Astrocyte (in vitro differentiated cells and primary cell): ENCODE measurements around the gene CCDC51. TPM values are rescaled to one million over a fixed set of nuclear protein-coding genes. Genes with fewer than 3 reads are reported as not detected.

Experiments
- DNase-seq: peaks from one replicate; pipeline ENCODE4 v3.0.0-alpha.2; 2010; ENCODE audit warnings: low read depth
- FAIRE-seq: peaks from 2 replicates; lab custom pipeline; 2011; peaks lifted over from hg19 to GRCh38; lab: Jason Lieb, UNC
- H2AFZ ChIP-seq: 2 replicates; pipeline ENCODE4 v1.6.0; 2012; ENCODE audit warnings: low read depth, low read length, inconsistent platforms
- H3K27ac ChIP-seq: 2 replicates; pipeline ENCODE4 v1.5.1; 2011; ENCODE audit warnings: low read depth, low read length, inconsistent platforms
- H3K27me3 ChIP-seq: 2 replicates; pipeline ENCODE4 v1.6.0; 2011; ENCODE audit warnings: low read length, inconsistent platforms; ENCODE audit not compliant: insufficient read depth
- H3K36me3 ChIP-seq: 2 replicates; pipeline ENCODE4 v1.5.1; 2011; ENCODE audit warnings: low read length, inconsistent platforms; ENCODE audit not compliant: insufficient read depth
- H3K4me1 ChIP-seq: 2 replicates; pipeline ENCODE4 v1.5.1; 2011; ENCODE audit warnings: low read length, inconsistent platforms; ENCODE audit not compliant: insufficient read depth
- H3K4me2 ChIP-seq: 2 replicates; pipeline ENCODE4 v1.6.0; 2012; ENCODE audit warnings: low read length, inconsistent platforms
- H3K4me3 ChIP-seq: 2 replicates; pipeline ENCODE4 v1.5.1; 2011; ENCODE audit warnings: low read depth, mild to moderate bottlenecking, low read length, inconsistent platforms; ENCODE audit not compliant: insufficient read depth
- H3K79me2 ChIP-seq: 2 replicates; pipeline ENCODE4 v1.6.0; 2012; ENCODE audit warnings: mild to moderate bottlenecking, low read length, inconsistent platforms; ENCODE audit not compliant: insufficient read depth
- H3K9ac ChIP-seq: 2 replicates; pipeline ENCODE4 v1.6.0; 2012; ENCODE audit warnings: mild to moderate bottlenecking, low read length, inconsistent platforms
- H3K9me3 ChIP-seq: 2 replicates; pipeline ENCODE4 v1.5.1; 2012; ENCODE audit warnings: low read depth, mild to moderate bottlenecking, low read length, inconsistent platforms; ENCODE audit not compliant: insufficient read depth
- H4K20me1 ChIP-seq: 2 replicates; pipeline ENCODE4 v1.6.0; 2012; ENCODE audit warnings: low read length, inconsistent platforms; ENCODE audit not compliant: insufficient read depth
- H3K27ac Mint-ChIP-seq: one replicate; pipeline ENCODE4 v1.8.0; 2021; ENCODE audit warnings: mild to moderate bottlenecking, mixed read lengths; ENCODE audit not compliant: unreplicated experiment
- H3K27me3 Mint-ChIP-seq: one replicate; pipeline ENCODE4 v1.8.0; 2021; ENCODE audit warnings: low read depth, mixed read lengths; ENCODE audit not compliant: unreplicated experiment
- H3K36me3 Mint-ChIP-seq: one replicate; pipeline ENCODE4 v1.8.0; 2021; ENCODE audit warnings: low read depth, mixed read lengths; ENCODE audit not compliant: unreplicated experiment
- H3K4me1 Mint-ChIP-seq: one replicate; pipeline ENCODE4 v1.8.0; 2021; ENCODE audit warnings: low read depth, mixed read lengths; ENCODE audit not compliant: unreplicated experiment
- H3K4me3 Mint-ChIP-seq: one replicate; pipeline ENCODE4 v1.8.0; 2021; ENCODE audit warnings: mild to moderate bottlenecking, moderate library complexity, mixed read lengths; ENCODE audit not compliant: unreplicated experiment
- H3K9me3 Mint-ChIP-seq: one replicate; pipeline ENCODE4 v1.8.0; 2021; ENCODE audit warnings: mild to moderate bottlenecking, mixed read lengths; ENCODE audit not compliant: unreplicated experiment
- CTCF ChIP-seq: IDR thresholded peaks from 2 replicates; pipeline ENCODE4 v1.5.1; 2011; ENCODE audit warnings: low read depth, mild to moderate bottlenecking, inconsistent platforms, low read length, moderate library complexity; ENCODE audit not compliant: insufficient read depth
- EZH2 ChIP-seq: IDR thresholded peaks from 2 replicates; pipeline ENCODE4 v1.6.1; 2012; ENCODE audit warnings: mild to moderate bottlenecking, low read length, inconsistent platforms; ENCODE audit not compliant: insufficient read depth
- total RNA-seq: library from RNA; stranded (reverse); gene quantifications from 2 replicates; pipeline ENCODE4 v1.2.1, GENCODE V29; 2021

The CCDC51 gene
- total RNA-seq, 1 donor from 2014 or later = 16.5 TPM

GRCh38 chr3:48415251-48415953 is 24.5 kb downstream of the CCDC51 start:
- no peak overlapping the region for H3K4me2 ChIP-seq
- TF ChIP-seq CTCF = no peak
- no peak for TF ChIP-seq EZH2
- H3K9ac ChIP-seq = no peak overlapping the region
- H3K4me3 Mint-ChIP-seq = no peak overlapping the region
- H3K27ac Mint-ChIP-seq = no peak overlapping the region
- H4K20me1 ChIP-seq = peaks cover 28% of the 10 kb centered on the region
- no peaks in the 10 kb centered on the region for H3K4me1 Mint-ChIP-seq
- no peaks in the 10 kb centered on the region for H3K36me3 ChIP-seq
- H3K27me3 Mint-ChIP-seq = no peaks in the 10 kb centered on the region
- peaks cover 19% of the 10 kb centered on the region for H3K36me3 Mint-ChIP-seq
- H3K4me1 ChIP-seq = no peaks in the 10 kb centered on the region
- no peak overlapping the region for H3K4me3 ChIP-seq
- no peaks in the 10 kb centered on the region for H3K9me3 ChIP-seq
- no peaks in the 10 kb centered on the region for H3K9me3 Mint-ChIP-seq
- no peaks in the 10 kb centered on the region for H3K79me2 ChIP-seq
- no peak overlapping the region for H3K27ac ChIP-seq
- H2AFZ ChIP-seq = no peak overlapping the region
- no peaks in the 10 kb centered on the region for H3K27me3 ChIP-seq
- DNase-seq (no peak), FAIRE-seq (no peak)

- no peaks in the 10 kb centered on the region for H3K79me2 ChIP-seq
- no peaks in the 10 kb centered on the region for H3K9me3 ChIP-seq
- FAIRE-seq = no peak
- TF ChIP-seq EZH2 = no peak
- TF ChIP-seq CTCF = no peak
- H4K20me1 ChIP-seq = peaks cover 29% of the 10 kb centered on the region
- H3K4me3 ChIP-seq = no peak overlapping the region
- no peaks in the 10 kb centered on the region for H3K4me1 ChIP-seq
- H2AFZ ChIP-seq = no peak overlapping the region
- H3K4me2 ChIP-seq = no peak overlapping the region
- no peaks in the 10 kb centered on the region for H3K9me3 Mint-ChIP-seq
- no peaks in the 10 kb centered on the region for H3K27me3 ChIP-seq
- H3K27ac ChIP-seq = no peak overlapping the region
- H3K4me3 Mint-ChIP-seq = no peak overlapping the region
- H3K27me3 Mint-ChIP-seq = no peaks in the 10 kb centered on the region
- H3K4me1 Mint-ChIP-seq = no peaks in the 10 kb centered on the region
- no peak overlapping the region for H3K9ac ChIP-seq
- DNase-seq = no peak
- H3K27ac Mint-ChIP-seq = no peak overlapping the region
- H3K36me3 ChIP-seq = no peaks in the 10 kb centered on the region
- H3K36me3 Mint-ChIP-seq = peaks cover 18% of the 10 kb centered on the region
These were observed 25.3 kb downstream of the CCDC51 start for GRCh38 chr3:48414376-48415250.
